Measurements from ENCODE around the gene ASXL3.

Gene ASXL3

GRCh38 chr18:33696332-33697162 lies 118.5 kb downstream of the ASXL3 start:
- Histone ChIP-seq H3K36me3 (ENCODE audit: control insufficient read depth in 2 of 2, insufficient read depth in 2 of 2, low read length in 2 of 2) (no peaks in the 10 kb centered on the region), H3K9ac (ENCODE audit: low read length in 2 of 2) (no peak overlapping the region), H3K4me1 (ENCODE audit: control insufficient read depth, insufficient read depth, low read length) (no peaks in the 10 kb centered on the region), H3K27me3 (ENCODE audit: control insufficient read depth in 1 of 2, insufficient read depth in 2 of 2, low read length in 2 of 2) (no peaks in the 10 kb centered on the region), H3K27ac (ENCODE audit: low read length) (no peak overlapping the region), H3K4me3 (ENCODE audit: low read length in 2 of 2) (no peak overlapping the region), H3K9me3 (ENCODE audit: control insufficient read depth in 2 of 2, low read length in 2 of 2) (no peaks in the 10 kb centered on the region)

DNA sequence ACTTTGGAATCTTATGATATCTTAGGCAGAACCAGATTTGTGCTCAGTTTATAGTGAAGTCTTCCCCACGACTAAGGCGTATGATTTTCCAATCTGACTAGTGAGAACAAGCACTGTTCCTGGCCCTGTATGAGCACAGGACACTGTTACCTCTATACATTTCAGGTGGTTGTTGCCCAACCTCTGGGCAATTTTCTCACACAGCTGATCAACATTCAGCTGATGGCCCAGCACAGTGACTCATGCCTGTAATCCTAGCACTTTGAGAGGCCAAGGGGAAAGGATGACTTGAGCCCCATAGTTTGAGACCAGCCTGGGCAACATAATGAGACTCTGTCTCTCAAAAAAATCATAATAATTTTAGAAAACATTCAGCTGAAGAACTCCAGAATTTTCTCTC lies 119.5 kb downstream of the ASXL3 start:
- H3K4me3 ChIP-seq (ENCODE audit: low read length in 2 of 2), result no peak overlapping the region
- H3K27me3 ChIP-seq (ENCODE audit: control insufficient read depth in 1 of 2, insufficient read depth in 2 of 2, low read length in 2 of 2), result no peaks in the 10 kb centered on the region
- no peaks in the 10 kb centered on the region for H3K9me3 ChIP-seq (ENCODE audit: control insufficient read depth in 2 of 2, low read length in 2 of 2)
- H3K36me3 ChIP-seq (ENCODE audit: control insufficient read depth in 2 of 2, insufficient read depth in 2 of 2, low read length in 2 of 2), result no peaks in the 10 kb centered on the region
- no peak overlapping the region for H3K9ac ChIP-seq (ENCODE audit: low read length in 2 of 2)
- no peak overlapping the region for H3K27ac ChIP-seq (ENCODE audit: low read length)
- H3K4me1 ChIP-seq (ENCODE audit: control insufficient read depth, insufficient read depth, low read length), result no peaks in the 10 kb centered on the region

DNA sequence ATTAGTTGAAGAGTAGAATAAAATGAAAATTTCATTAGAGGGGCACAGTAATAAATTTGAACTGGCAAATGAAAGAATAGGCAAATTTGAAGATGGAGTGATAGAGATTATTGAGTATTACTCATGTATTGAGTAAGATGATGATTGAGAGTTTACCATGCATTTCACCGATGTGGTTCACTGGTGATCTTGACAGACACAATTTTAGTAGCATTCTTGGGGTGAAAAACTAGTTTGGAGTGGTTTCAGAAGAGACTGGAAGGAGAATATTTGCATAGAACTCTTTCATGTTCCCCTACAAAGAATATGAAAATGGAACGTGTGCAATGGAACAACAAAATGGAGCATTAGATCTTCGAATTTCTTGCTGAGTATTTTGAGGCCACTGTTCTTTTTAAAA lies 121.4 kb downstream of the ASXL3 start:
- Histone ChIP-seq H3K9ac (ENCODE audit: low read length in 2 of 2) (no peak overlapping the region), H3K27me3 (ENCODE audit: control insufficient read depth in 1 of 2, insufficient read depth in 2 of 2, low read length in 2 of 2) (no peaks in the 10 kb centered on the region), H3K27ac (ENCODE audit: low read length) (no peak overlapping the region), H3K4me1 (ENCODE audit: control insufficient read depth, insufficient read depth, low read length) (no peaks in the 10 kb centered on the region), H3K9me3 (ENCODE audit: control insufficient read depth in 2 of 2, low read length in 2 of 2) (no peaks in the 10 kb centered on the region), H3K36me3 (ENCODE audit: control insufficient read depth in 2 of 2, insufficient read depth in 2 of 2, low read length in 2 of 2) (no peaks in the 10 kb centered on the region), H3K4me3 (ENCODE audit: low read length in 2 of 2) (no peak overlapping the region)

- H3K9ac ChIP-seq (ENCODE audit: low read length in 2 of 2), result no peak overlapping the region
- H3K9me3 ChIP-seq (ENCODE audit: control insufficient read depth in 2 of 2, low read length in 2 of 2), result no peaks in the 10 kb centered on the region
- H3K4me3 ChIP-seq (ENCODE audit: low read length in 2 of 2), result no peak overlapping the region
- no peaks in the 10 kb centered on the region for H3K27me3 ChIP-seq (ENCODE audit: control insufficient read depth in 1 of 2, insufficient read depth in 2 of 2, low read length in 2 of 2)
- no peaks in the 10 kb centered on the region for H3K4me1 ChIP-seq (ENCODE audit: control insufficient read depth, insufficient read depth, low read length)
- no peak overlapping the region for H3K27ac ChIP-seq (ENCODE audit: low read length)
- no peaks in the 10 kb centered on the region for H3K36me3 ChIP-seq (ENCODE audit: control insufficient read depth in 2 of 2, insufficient read depth in 2 of 2, low read length in 2 of 2)
Observed at GRCh38 chr18:33700513-33700976, 122.5 kb downstream of the ASXL3 start.

GRCh38 chr18:33702625-33703024 lies 124.6 kb downstream of the ASXL3 start:
- no peak overlapping the region for H3K9ac ChIP-seq (ENCODE audit: low read length in 2 of 2)
- H3K27ac ChIP-seq (ENCODE audit: low read length), result no peak overlapping the region
- H3K27me3 ChIP-seq (ENCODE audit: control insufficient read depth in 1 of 2, insufficient read depth in 2 of 2, low read length in 2 of 2), result no peaks in the 10 kb centered on the region
- no peak overlapping the region for H3K4me3 ChIP-seq (ENCODE audit: low read length in 2 of 2)
- H3K4me1 ChIP-seq (ENCODE audit: control insufficient read depth, insufficient read depth, low read length), result no peaks in the 10 kb centered on the region
- H3K9me3 ChIP-seq (ENCODE audit: control insufficient read depth in 2 of 2, low read length in 2 of 2), result no peaks in the 10 kb centered on the region
- H3K36me3 ChIP-seq (ENCODE audit: control insufficient read depth in 2 of 2, insufficient read depth in 2 of 2, low read length in 2 of 2), result no peaks in the 10 kb centered on the region

GRCh38 chr18:33706391-33706790 lies 128.4 kb downstream of the ASXL3 start:
- Histone ChIP-seq H3K4me1 (ENCODE audit: control insufficient read depth, insufficient read depth, low read length) (no peaks in the 10 kb centered on the region), H3K4me3 (ENCODE audit: low read length in 2 of 2) (no peak overlapping the region), H3K36me3 (ENCODE audit: control insufficient read depth in 2 of 2, insufficient read depth in 2 of 2, low read length in 2 of 2) (no peaks in the 10 kb centered on the region), H3K9ac (ENCODE audit: low read length in 2 of 2) (no peak overlapping the region), H3K27me3 (ENCODE audit: control insufficient read depth in 1 of 2, insufficient read depth in 2 of 2, low read length in 2 of 2) (no peaks in the 10 kb centered on the region), H3K27ac (ENCODE audit: low read length) (no peak overlapping the region), H3K9me3 (ENCODE audit: control insufficient read depth in 2 of 2, low read length in 2 of 2) (no peaks in the 10 kb centered on the region)

DNA sequence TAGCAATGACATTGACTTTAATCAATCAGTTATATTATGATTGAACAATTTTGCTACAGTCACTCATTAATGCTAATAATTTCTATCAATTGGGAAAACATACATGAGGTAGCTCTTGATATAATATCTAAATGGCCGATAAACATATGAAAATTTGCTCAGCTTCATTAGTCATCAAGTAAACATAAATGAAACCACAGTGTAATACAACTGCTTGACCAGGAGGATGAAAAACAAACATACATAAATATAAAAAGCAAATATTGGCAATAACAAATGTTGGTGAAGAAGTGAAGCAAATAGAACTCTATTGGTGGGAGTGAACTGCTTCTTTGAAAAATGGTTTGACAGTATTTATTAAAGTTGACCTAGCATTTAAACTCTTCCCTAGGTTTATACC lies 130.9 kb downstream of the ASXL3 start:
- Histone ChIP-seq H3K36me3 (ENCODE audit: control insufficient read depth in 2 of 2, insufficient read depth in 2 of 2, low read length in 2 of 2) (no peaks in the 10 kb centered on the region), H3K4me1 (ENCODE audit: control insufficient read depth, insufficient read depth, low read length) (no peaks in the 10 kb centered on the region), H3K4me3 (ENCODE audit: low read length in 2 of 2) (no peak overlapping the region), H3K9ac (ENCODE audit: low read length in 2 of 2) (no peak overlapping the region), H3K27ac (ENCODE audit: low read length) (no peak overlapping the region), H3K9me3 (ENCODE audit: control insufficient read depth in 2 of 2, low read length in 2 of 2) (no peaks in the 10 kb centered on the region), H3K27me3 (ENCODE audit: control insufficient read depth in 1 of 2, insufficient read depth in 2 of 2, low read length in 2 of 2) (no peaks in the 10 kb centered on the region)

DNA sequence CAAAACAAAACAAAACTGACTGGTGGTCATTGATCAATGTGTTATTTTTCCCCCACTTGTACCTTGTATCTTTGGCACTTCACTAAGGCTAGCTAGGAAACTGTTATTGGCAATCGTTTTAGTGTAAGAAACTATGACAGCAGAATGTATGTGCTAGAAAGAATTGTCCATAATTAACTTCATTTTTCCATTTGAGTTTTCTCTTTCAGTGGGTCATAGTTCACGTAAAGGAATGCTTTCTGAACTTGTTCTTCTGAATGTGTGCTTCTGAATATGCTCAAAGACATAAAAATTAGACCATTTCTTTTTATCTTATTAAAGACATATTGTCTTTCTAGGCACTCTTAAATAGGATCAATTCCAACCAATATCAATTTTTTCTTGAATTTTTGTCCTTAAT lies 132.2 kb downstream of the ASXL3 start:
- Histone ChIP-seq H3K27me3 (ENCODE audit: control insufficient read depth in 1 of 2, insufficient read depth in 2 of 2, low read length in 2 of 2) (no peaks in the 10 kb centered on the region), H3K4me1 (ENCODE audit: control insufficient read depth, insufficient read depth, low read length) (no peaks in the 10 kb centered on the region), H3K36me3 (ENCODE audit: control insufficient read depth in 2 of 2, insufficient read depth in 2 of 2, low read length in 2 of 2) (no peaks in the 10 kb centered on the region)

DNA sequence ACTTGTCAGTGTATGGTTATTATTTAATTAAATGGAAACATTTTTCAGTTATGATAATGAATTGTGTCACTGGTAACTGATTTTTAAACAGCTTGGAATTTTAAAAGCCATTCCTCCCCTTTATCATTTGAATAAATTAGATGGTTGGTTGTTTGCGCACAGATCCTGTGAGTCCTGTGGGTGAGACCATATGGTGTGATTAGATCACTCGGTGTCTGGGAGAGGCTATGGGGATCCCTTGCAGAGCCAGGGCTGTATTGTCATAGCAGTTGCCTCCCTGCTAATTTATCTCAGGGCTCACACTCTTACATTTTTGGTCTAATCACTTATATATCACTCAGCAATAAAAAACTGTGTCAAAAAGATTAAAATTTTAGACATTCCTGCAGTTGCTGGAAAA lies 133.5 kb downstream of the ASXL3 start:
- no peaks in the 10 kb centered on the region for H3K27me3 ChIP-seq (ENCODE audit: control insufficient read depth in 1 of 2, insufficient read depth in 2 of 2, low read length in 2 of 2)
- no peak overlapping the region for H3K27ac ChIP-seq (ENCODE audit: low read length)
- no peaks in the 10 kb centered on the region for H3K4me1 ChIP-seq (ENCODE audit: control insufficient read depth, insufficient read depth, low read length)
- no peak overlapping the region for H3K4me3 ChIP-seq (ENCODE audit: low read length in 2 of 2)
- H3K9me3 ChIP-seq (ENCODE audit: control insufficient read depth in 2 of 2, low read length in 2 of 2), result no peaks in the 10 kb centered on the region
- no peak overlapping the region for H3K9ac ChIP-seq (ENCODE audit: low read length in 2 of 2)
- no peaks in the 10 kb centered on the region for H3K36me3 ChIP-seq (ENCODE audit: control insufficient read depth in 2 of 2, insufficient read depth in 2 of 2, low read length in 2 of 2)

More for the DNA sequence above, 132.2 kb downstream of the ASXL3 start:
- no peak overlapping the region for H3K4me3 ChIP-seq (ENCODE audit: low read length in 2 of 2)
- no peaks in the 10 kb centered on the region for H3K9me3 ChIP-seq (ENCODE audit: control insufficient read depth in 2 of 2, low read length in 2 of 2)
- H3K27ac ChIP-seq (ENCODE audit: low read length), result no peak overlapping the region
- no peak overlapping the region for H3K9ac ChIP-seq (ENCODE audit: low read length in 2 of 2)

GRCh38 chr18:33712719-33713118 lies 134.7 kb downstream of the ASXL3 start:
- no peak overlapping the region for H3K27ac ChIP-seq (ENCODE audit: low read length)
- H3K4me3 ChIP-seq (ENCODE audit: low read length in 2 of 2), result no peak overlapping the region
- no peaks in the 10 kb centered on the region for H3K9me3 ChIP-seq (ENCODE audit: control insufficient read depth in 2 of 2, low read length in 2 of 2)
- no peak overlapping the region for H3K9ac ChIP-seq (ENCODE audit: low read length in 2 of 2)
- no peaks in the 10 kb centered on the region for H3K27me3 ChIP-seq (ENCODE audit: control insufficient read depth in 1 of 2, insufficient read depth in 2 of 2, low read length in 2 of 2)
- H3K4me1 ChIP-seq (ENCODE audit: control insufficient read depth, insufficient read depth, low read length), result no peaks in the 10 kb centered on the region
- H3K36me3 ChIP-seq (ENCODE audit: control insufficient read depth in 2 of 2, insufficient read depth in 2 of 2, low read length in 2 of 2), result no peaks in the 10 kb centered on the region

DNA sequence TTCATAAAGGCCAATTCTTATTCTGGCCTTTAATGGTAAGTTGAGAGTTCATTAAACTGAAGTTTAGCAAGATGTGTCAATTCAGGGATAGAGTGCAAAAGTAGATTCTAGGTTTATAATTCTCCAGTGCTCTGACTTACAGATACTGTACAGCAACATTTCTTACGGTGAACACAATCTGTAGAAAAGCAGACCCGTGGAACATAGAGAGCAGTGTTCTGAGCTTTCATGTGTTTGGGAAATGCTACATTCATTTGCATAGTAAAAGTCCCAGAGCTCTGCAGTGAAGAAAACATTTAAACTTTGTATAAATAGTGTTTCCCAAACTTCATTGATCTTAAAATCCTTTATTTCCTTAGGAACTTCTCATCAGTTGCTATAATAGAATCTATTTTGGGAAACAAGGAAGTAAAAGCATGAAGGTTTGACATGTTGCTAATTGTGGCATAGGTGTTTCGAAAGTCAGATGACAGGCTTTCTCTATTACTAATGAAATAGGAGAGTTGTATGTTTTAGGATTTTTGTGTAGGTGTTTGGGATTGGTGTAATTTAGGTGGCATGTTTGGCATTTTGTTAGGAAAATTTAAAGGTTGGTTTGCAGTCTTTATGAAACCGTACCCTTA lies 138.2 kb downstream of the ASXL3 start:
- Histone ChIP-seq H3K27ac (ENCODE audit: low read length) (no peak overlapping the region), H3K4me1 (ENCODE audit: control insufficient read depth, insufficient read depth, low read length) (no peaks in the 10 kb centered on the region), H3K36me3 (ENCODE audit: control insufficient read depth in 2 of 2, insufficient read depth in 2 of 2, low read length in 2 of 2) (no peaks in the 10 kb centered on the region), H3K27me3 (ENCODE audit: control insufficient read depth in 1 of 2, insufficient read depth in 2 of 2, low read length in 2 of 2) (no peaks in the 10 kb centered on the region), H3K9ac (ENCODE audit: low read length in 2 of 2) (no peak overlapping the region), H3K9me3 (ENCODE audit: control insufficient read depth in 2 of 2, low read length in 2 of 2) (no peaks in the 10 kb centered on the region), H3K4me3 (ENCODE audit: low read length in 2 of 2) (no peak overlapping the region)
